Activated CD4-positive, alpha-beta T cell treated with anti-CD3 and anti-CD28 coated beads, Interleukin-2, Interleukin-4, amounts not matched to agents 100 ng/mL and 50 ng/mL, durations not matched to agents 16 hours and 8 hours (primary cell): ENCODE data around the gene ITGA5.

Experiments used
- DNase-seq: peaks from one replicate; pipeline ENCODE4 v3.0.0-alpha.2; 2020; ENCODE audit warnings: low spot score

The ITGA5 gene

GRCh38 chr12:54411391-54412241, 7.5 kb downstream of the ITGA5 start:
- peak; percentile 61 for DNase-seq

- no peak for DNase-seq
These were observed 9.8 kb downstream of the ITGA5 start for GRCh38 chr12:54409267-54409666.

- DNase-seq, result no peak
These were observed 11.7 kb downstream of the ITGA5 start for GRCh38 chr12:54407183-54407905.

- no peak for DNase-seq
These were observed 13.5 kb downstream of the ITGA5 start for GRCh38 chr12:54405573-54405972.

DNA sequence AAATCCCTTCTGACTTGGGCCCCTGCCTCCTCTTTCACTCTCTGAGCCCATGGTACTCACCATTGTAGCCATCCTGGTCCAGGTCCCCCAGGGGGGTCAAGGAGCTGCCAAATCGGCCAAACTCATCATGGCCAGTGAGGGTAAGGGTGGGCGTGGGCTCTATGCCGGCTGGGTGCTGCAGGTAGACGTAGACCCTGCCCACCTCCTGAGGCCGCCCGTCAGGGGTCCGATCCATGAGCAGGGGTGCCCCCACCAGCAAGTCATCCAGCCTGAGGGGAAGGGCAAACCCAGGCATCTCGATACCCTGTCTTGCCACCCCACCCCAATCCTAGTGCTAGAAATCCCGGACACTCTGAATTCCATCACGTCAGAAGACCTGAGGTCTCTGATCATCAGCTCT, 14.0 kb downstream of the ITGA5 start:
- DNase-seq, result no peak

GRCh38 chr12:54404061-54405004, 14.7 kb downstream of the ITGA5 start:
- peak; percentile 60 for DNase-seq

GRCh38 chr12:54401119-54401518, 17.9 kb downstream of the ITGA5 start:
- no peak for DNase-seq

- peak; percentile 87 for DNase-seq
These were observed 19.9 kb downstream of the ITGA5 start for GRCh38 chr12:54398995-54399793.

GRCh38 chr12:54398218-54398617, 20.8 kb downstream of the ITGA5 start:
- no peak for DNase-seq

GRCh38 chr12:54397157-54397556, 21.9 kb downstream of the ITGA5 start:
- no peak for DNase-seq

GRCh38 chr12:54395545-54395944, 23.5 kb downstream of the ITGA5 start:
- no peak for DNase-seq

DNA sequence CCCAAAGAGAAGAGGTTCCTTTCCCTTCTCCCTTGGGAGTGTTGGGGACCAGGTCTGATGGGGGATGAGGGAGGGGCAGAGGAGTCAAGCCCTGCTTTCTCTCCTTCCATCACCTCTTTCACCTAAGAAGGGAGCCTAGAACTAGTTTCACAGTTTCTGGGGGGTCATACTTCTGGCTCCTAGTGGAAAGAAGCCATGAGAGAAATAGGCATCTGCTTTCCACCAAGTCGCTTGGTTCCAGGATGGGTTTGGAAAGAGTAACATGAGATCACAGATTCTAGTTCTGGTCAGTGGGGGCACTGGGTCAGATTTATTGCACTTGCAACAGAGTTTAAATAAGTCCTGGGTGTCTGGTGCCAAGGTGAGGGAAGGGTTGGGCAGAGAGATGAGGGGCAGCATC, 24.1 kb downstream of the ITGA5 start:
- DNase-seq, result no peak

- DNase-seq, result peak; percentile 49
These were observed 24.8 kb downstream of the ITGA5 start for GRCh38 chr12:54394281-54394719.

DNA sequence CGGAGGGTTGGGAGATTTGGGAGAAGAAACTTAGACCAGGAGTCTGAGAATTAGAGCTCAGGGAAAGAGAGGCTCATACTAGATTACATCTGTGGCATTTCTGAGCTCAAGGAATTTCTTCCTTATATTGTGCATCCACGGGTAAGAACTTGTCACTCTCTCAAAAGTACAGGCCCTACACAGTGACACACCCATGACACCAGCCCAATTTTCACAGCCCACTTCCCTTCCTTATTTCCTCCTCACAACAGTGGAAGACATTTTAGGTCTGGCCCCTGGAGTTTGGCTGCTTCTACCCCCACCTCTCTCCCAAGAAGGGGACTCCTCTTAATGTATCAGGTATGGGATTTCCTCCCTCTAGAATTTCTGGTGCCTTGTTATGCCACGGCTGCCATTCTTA, 25.3 kb downstream of the ITGA5 start:
- DNase-seq, result no peak

- DNase-seq, result no peak
These were observed 25.9 kb downstream of the ITGA5 start for GRCh38 chr12:54393207-54393609.

- no peak for DNase-seq
These were observed 26.4 kb downstream of the ITGA5 start for GRCh38 chr12:54392485-54393206.

DNA sequence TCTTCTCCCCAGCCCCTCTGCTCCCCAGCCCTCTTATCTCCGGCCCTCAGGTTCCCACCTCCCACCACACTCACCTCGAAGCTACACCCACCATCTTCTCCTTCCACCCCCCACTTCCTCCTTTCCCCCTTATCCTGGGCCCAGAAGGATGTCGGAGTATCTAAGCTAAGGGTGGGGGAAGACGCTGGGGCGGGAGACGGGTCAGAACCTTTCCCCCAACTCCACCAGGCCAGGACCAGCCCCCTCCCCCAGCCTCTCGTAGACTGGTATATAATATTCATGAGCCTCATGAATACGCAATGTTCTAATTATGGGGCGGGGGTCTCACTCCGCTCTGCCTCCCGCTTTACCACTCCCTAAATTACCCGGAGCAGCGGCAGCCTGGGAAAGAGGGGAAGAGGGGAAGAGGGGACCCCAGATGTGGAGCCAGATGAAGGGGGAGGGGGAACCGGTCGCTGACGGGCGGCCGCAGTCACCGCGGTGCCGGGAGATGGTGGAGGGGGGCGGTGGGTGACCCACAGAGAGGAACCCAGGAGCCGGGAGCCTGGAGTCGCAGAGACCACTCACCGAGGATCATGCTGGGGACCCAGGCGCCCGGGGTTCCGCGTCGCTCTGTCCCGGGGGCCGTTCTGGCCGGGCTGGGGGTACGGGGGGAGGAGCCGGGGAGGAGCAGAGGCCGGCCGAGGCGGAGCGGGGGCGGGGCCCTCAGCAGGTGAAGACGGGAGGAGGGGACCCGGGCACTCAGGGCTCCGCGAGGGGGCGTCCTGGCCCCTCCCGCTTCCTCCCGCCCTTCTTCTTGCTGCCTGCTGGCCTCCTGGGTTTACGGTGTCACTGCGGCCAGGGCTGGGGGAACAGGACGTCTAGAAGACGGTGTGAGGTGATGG, 28.2 kb downstream of the ITGA5 start:
- DNase-seq, result peak; percentile 39

DNA sequence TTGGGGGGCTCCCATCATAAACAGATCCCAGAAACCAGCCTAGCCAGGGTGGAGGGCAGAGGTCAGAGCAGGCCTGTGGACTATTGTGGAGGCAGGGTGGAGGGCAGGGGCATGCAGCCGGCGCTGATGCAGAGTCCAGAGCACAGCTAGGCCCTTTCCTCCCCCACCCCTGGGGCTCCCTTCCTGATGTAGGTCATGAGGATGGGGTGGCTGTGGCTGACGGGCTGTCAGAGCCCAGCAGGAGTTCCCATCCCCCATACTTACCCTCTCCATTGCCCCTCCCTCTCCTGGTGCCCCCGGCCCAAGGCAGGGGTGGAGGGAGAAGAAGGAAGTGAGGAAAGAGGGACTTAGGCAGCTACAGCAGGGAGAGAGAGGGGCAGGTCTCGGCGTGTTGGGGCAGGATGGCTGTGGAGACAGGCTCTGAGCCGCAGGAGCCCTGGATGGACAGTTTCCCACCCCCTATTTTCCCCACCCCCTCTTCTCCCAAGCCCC, 28.8 kb downstream of the ITGA5 start:
- DNase-seq, result no peak

DNA sequence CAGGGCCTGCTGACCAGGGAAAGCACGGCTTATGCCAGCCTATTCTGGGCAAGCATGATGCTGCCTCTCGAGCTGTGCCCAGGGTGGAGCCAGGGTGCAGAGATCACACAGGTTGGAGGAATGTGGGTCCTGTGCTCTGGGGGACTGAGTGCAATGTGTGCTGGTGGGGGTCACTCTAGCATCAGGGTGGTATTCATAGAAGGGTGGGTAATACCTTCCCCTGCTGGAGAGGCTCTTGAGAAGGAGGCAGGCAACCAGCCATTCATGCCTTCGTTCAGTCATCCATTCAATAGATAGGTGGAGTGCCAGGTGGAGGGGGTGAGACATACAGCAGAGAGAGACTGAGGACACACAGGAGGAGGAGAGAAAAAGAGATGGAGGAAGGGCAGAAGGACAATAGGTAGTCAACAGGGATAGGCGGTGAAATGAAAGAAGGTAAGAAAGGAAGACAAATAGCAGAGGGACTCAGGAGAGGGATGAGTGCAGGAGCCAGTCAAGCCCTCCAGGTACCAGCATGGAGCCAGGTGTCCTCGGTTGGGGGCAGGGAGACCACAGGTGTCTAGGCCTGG, 29.4 kb downstream of the ITGA5 start:
- DNase-seq, result no peak
